ENCODE data around the gene SLC23A1.

The SLC23A1 gene

GRCh38 chr5:139379626-139380449 lies 3.3 kb downstream of the SLC23A1 start:
- DNase-seq (ENCODE audit: low spot score in 2 of 2), result no peak
- H3K9me3 ChIP-seq, result no peaks in the 10 kb centered on the region
- H3K36me3 ChIP-seq (replicated peaks), result no peaks in the 10 kb centered on the region
- no peak overlapping the region for H3K4me3 ChIP-seq
- H3K27me3 ChIP-seq (ENCODE audit: low read depth), result no peaks in the 10 kb centered on the region
- no peaks in the 10 kb centered on the region for H3K4me1 ChIP-seq
- in situ Hi-C loops (cut with MboI; ENCODE audit: low sequenced_read_pairs), result no loop called here

- H3K27me3 ChIP-seq (ENCODE audit: low read depth), result no peaks in the 10 kb centered on the region
- in situ Hi-C loops (cut with MboI; ENCODE audit: low sequenced_read_pairs), result no loop called here
- H3K36me3 ChIP-seq (replicated peaks), result no peaks in the 10 kb centered on the region
- no peaks in the 10 kb centered on the region for H3K4me1 ChIP-seq
- H3K4me3 ChIP-seq, result no peak overlapping the region
- no peaks in the 10 kb centered on the region for H3K9me3 ChIP-seq
- DNase-seq (ENCODE audit: low spot score in 2 of 2), result no peak
These were observed 4.1 kb downstream of the SLC23A1 start for GRCh38 chr5:139378941-139379361.

- Histone ChIP-seq H3K27me3 (ENCODE audit: low read depth) (no peaks in the 10 kb centered on the region), H3K36me3 (replicated peaks) (no peaks in the 10 kb centered on the region; the same call in 1 of the 2 replicates), H3K4me3 (no peak overlapping the region), H3K9me3 (no peaks in the 10 kb centered on the region), H3K4me1 (no peaks in the 10 kb centered on the region)
- DNase-seq (ENCODE audit: low spot score in 2 of 2), result no peak
- in situ Hi-C loops (cut with MboI; ENCODE audit: low sequenced_read_pairs), result no loop called here
These were observed 4.8 kb downstream of the SLC23A1 start for GRCh38 chr5:139378101-139378825.

DNA sequence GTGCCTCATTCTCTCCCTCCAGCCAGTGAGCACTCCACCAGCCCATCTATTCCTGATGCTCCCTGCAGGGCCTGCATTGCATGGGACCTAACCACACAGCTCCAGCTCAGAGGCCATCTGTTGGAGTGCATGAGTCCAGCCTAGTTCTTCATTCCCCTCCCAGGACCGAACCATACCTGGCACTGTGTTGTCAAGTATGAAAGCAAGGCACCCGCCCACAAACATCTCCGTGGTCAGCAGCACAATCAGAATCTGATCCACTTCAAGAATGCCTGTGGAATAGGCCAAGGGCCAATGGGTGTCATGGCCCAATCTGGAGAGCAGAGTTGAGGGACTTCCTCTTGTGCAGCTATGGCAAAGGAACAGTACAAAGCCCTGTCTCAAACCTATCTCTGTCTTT lies 5.9 kb downstream of the SLC23A1 start:
- H3K9me3 ChIP-seq, result no peaks in the 10 kb centered on the region
- peaks cover 1% of the 10 kb centered on the region for H3K36me3 ChIP-seq (replicated peaks)
- no peak overlapping the region for H3K4me3 ChIP-seq
- H3K4me1 ChIP-seq, result no peaks in the 10 kb centered on the region
- H3K27me3 ChIP-seq (ENCODE audit: low read depth), result no peaks in the 10 kb centered on the region
- DNase-seq (ENCODE audit: low spot score in 2 of 2), result no peak
- in situ Hi-C loops (cut with MboI; ENCODE audit: low sequenced_read_pairs), result no loop called here

DNA sequence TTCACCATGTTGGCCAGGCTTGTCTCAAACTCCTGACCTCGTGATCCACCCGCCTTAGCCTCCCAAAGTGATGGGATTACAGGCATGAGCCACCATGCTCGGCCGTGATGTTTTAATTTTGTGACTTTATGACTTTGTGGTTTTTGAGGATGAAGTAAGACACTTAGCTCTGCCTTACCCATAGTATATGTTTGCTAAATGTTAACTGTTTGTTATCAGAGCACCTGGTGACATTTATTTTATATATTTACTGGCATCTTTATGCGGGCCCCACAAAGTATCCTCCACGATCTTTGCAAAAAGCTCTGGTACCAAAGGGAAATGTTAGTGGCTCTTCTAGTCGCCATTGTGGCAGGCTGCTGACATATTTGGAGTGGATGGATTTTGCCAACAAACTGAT lies 6.7 kb downstream of the SLC23A1 start:
- Histone ChIP-seq H3K27me3 (ENCODE audit: low read depth) (no peaks in the 10 kb centered on the region), H3K36me3 (replicated peaks) (peaks cover 10% of the 10 kb centered on the region), H3K9me3 (no peaks in the 10 kb centered on the region), H3K4me3 (no peak overlapping the region), H3K4me1 (no peaks in the 10 kb centered on the region)
- no peak for DNase-seq (ENCODE audit: low spot score in 2 of 2)
- in situ Hi-C loops (cut with MboI; ENCODE audit: low sequenced_read_pairs), result no loop called here

GRCh38 chr5:139374909-139375308 lies 8.2 kb downstream of the SLC23A1 start:
- Histone ChIP-seq H3K4me1 (no peaks in the 10 kb centered on the region), H3K36me3 (replicated peaks) (peaks cover 21% of the 10 kb centered on the region), H3K27me3 (ENCODE audit: low read depth) (no peaks in the 10 kb centered on the region), H3K4me3 (no peak overlapping the region), H3K9me3 (no peaks in the 10 kb centered on the region)
- in situ Hi-C loops (cut with MboI; ENCODE audit: low sequenced_read_pairs), result no loop called here
- DNase-seq (ENCODE audit: low spot score in 2 of 2), result no peak

DNA sequence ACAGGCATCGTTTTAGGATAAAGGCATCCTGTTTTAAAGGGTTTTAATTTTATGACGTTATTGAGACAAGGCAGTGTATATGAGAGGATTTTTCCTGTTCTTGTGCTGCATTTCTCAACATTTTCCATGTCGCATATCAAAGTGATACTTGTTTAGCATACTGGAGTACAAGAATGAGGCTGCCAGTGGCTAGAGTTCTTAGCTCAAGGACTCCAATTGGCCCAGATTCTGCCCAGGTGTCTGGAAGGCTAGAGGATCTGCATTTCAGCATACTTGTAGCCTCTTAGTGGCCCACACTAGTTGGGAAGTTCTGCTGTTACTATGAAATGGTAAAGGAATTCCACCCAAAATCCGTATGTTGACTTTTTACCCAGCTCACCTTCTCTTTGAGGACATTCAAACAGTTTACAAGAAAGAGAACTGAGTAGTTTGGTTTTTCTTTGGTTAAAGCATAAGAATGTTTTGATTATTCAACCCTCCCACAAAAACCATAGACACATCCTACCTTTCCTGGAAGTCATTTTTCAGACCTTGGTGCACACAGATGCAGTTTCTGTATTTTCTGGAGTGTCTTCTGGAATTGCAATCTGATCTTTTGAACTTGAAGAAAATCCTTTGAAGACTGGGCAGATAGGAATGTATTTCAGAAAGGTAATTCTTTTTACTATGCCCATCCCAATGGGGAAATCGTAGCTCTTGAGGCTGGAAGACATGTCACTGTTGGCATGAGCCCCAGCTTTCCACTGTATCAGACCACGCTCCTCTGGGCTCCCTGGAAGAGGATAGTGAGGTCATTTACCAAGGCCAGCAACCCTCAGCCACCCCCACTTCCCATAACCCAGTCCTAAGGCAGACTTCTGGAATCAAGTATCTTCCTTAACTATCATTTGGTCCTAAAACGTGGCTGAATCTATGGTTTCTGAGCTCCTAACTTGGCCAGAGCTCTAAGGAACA lies 11.3 kb downstream of the SLC23A1 start:
- in situ Hi-C loops (cut with MboI; ENCODE audit: low sequenced_read_pairs), result no loop called here
- Histone ChIP-seq H3K9me3 (no peaks in the 10 kb centered on the region), H3K36me3 (replicated peaks) (peaks cover 43% of the 10 kb centered on the region), H3K27me3 (ENCODE audit: low read depth) (no peaks in the 10 kb centered on the region), H3K4me3 (no peak overlapping the region), H3K4me1 (no peaks in the 10 kb centered on the region)
- DNase-seq (ENCODE audit: low spot score in 2 of 2), result no peak

GRCh38 chr5:139369181-139369580 lies 13.9 kb downstream of the SLC23A1 start:
- H3K4me3 ChIP-seq, result no peak overlapping the region
- in situ Hi-C loops (cut with MboI; ENCODE audit: low sequenced_read_pairs), result no loop called here
- no peak for DNase-seq (ENCODE audit: low spot score in 2 of 2)
- H3K4me1 ChIP-seq, result no peaks in the 10 kb centered on the region
- no peaks in the 10 kb centered on the region for H3K27me3 ChIP-seq (ENCODE audit: low read depth)
- H3K36me3 ChIP-seq (replicated peaks), result peaks cover 65% of the 10 kb centered on the region
- no peaks in the 10 kb centered on the region for H3K9me3 ChIP-seq

DNA sequence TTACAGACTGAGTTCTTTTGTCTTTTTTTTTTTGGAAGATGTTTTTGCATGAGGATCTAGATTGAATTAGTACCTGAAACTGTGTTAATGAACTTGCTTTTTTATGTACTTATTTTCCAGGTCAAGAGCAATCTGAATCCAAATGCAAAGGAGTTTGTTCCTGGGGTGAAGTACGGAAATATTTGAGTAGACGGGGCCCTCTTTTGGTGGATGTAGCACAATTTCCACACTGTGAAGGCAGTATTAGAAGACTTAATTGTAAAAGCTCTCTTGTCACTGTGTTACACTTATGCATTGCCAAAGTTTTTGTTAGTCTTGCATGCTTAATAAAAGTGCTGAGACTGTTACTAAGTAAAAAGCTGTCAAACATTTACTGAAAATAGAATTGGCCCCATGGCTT lies 14.5 kb downstream of the SLC23A1 start:
- Histone ChIP-seq H3K9me3 (no peaks in the 10 kb centered on the region), H3K4me3 (no peak overlapping the region), H3K4me1 (no peaks in the 10 kb centered on the region), H3K36me3 (replicated peaks) (peaks cover 71% of the 10 kb centered on the region), H3K27me3 (ENCODE audit: low read depth) (no peaks in the 10 kb centered on the region)
- no peak for DNase-seq (ENCODE audit: low spot score in 2 of 2)
- in situ Hi-C loops (cut with MboI; ENCODE audit: low sequenced_read_pairs), result no loop called here

GRCh38 chr5:139364466-139364865 lies 18.6 kb downstream of the SLC23A1 start:
- in situ Hi-C loops (cut with MboI; ENCODE audit: low sequenced_read_pairs), result no loop called here
- peaks cover 51% of the 10 kb centered on the region for H3K36me3 ChIP-seq (replicated peaks)

DNA sequence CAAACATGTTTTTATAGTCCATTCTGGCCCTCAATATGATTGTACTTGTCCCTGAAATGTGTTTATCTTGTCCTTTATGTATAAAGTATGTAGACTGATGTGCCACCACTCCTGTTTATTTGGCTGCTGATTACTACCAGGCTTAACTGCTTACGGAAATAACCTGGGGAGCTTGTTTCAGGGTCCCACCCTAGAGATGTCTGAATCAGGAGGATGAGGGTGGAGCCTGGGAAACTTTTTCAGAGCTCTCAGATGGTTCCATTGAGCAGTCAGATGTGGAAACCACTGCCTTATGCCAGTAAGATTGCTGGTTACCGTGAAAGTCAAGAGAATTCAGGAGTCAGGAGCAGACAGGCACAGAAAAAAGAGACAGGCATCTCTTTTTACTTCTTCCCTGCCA lies 19.2 kb downstream of the SLC23A1 start:
- no peaks in the 10 kb centered on the region for H3K27me3 ChIP-seq (ENCODE audit: low read depth)
- peaks cover 45% of the 10 kb centered on the region for H3K36me3 ChIP-seq (replicated peaks)
- DNase-seq (ENCODE audit: low spot score in 2 of 2), result no peak
- H3K4me3 ChIP-seq, result no peak overlapping the region
- in situ Hi-C loops (cut with MboI; ENCODE audit: low sequenced_read_pairs), result no loop called here
- no peaks in the 10 kb centered on the region for H3K9me3 ChIP-seq
- H3K4me1 ChIP-seq, result no peaks in the 10 kb centered on the region

More at GRCh38 chr5:139364466-139364865, 18.6 kb downstream of the SLC23A1 start:
- DNase-seq (ENCODE audit: low spot score in 2 of 2), result no peak
- Histone ChIP-seq H3K9me3 (no peaks in the 10 kb centered on the region), H3K4me1 (no peaks in the 10 kb centered on the region), H3K27me3 (ENCODE audit: low read depth) (no peaks in the 10 kb centered on the region), H3K4me3 (no peak overlapping the region)

- DNase-seq (ENCODE audit: low spot score in 2 of 2), result no peak
- in situ Hi-C loops (cut with MboI; ENCODE audit: low sequenced_read_pairs), result no loop called here
- Histone ChIP-seq H3K4me3 (no peak overlapping the region), H3K9me3 (no peaks in the 10 kb centered on the region), H3K4me1 (peaks cover 11% of the 10 kb centered on the region), H3K36me3 (replicated peaks) (peaks cover 41% of the 10 kb centered on the region), H3K27me3 (ENCODE audit: low read depth) (no peaks in the 10 kb centered on the region)
These were observed 21.2 kb downstream of the SLC23A1 start for GRCh38 chr5:139361835-139362429.

GRCh38 chr5:139360384-139360783 lies 22.7 kb downstream of the SLC23A1 start:
- H3K27me3 ChIP-seq (ENCODE audit: low read depth), result no peaks in the 10 kb centered on the region
- peaks cover 11% of the 10 kb centered on the region for H3K4me1 ChIP-seq
- no peak overlapping the region for H3K4me3 ChIP-seq
- peaks cover 28% of the 10 kb centered on the region for H3K36me3 ChIP-seq (replicated peaks)
- in situ Hi-C loops (cut with MboI; ENCODE audit: low sequenced_read_pairs), result no loop called here
- no peaks in the 10 kb centered on the region for H3K9me3 ChIP-seq
- DNase-seq (ENCODE audit: low spot score in 2 of 2), result no peak
